CD8-positive, alpha-beta memory T cell (primary cell): ENCODE data around the gene ACTL8. TPM values are rescaled to one million over a fixed set of nuclear protein-coding genes. Genes with fewer than 3 reads are reported as not detected.

ENCODE experiments used
- CTCF ChIA-PET: fragments of 350-600 bp; sonication (Branson Sonifier 250); formaldehyde crosslinking; loops from one replicate; lab custom pipeline; 2021; ENCODE audit warnings: antibody characterized with exemption; lab: Charles Lee
- POLR2A ChIA-PET: fragments of 350-600 bp; sonication (Branson Sonifier 250); formaldehyde crosslinking; loops from one replicate; lab custom pipeline; 2021; ENCODE audit warnings: antibody characterized with exemption; lab: Charles Lee
- DNase-seq, 5 donors: peaks; one replicate each; pipeline versions ENCODE4 v3.0.0 to v3.0.0-alpha.2; 2020 to 2022; ENCODE audit warnings: mixed read lengths in 1 of 5
- H3K27ac ChIP-seq: one replicate; pipeline ENCODE4 v1.7.0; 2013; ENCODE audit warnings: low read depth, mild to moderate bottlenecking, low read length, moderate library complexity
- H3K27me3 ChIP-seq: 2 replicates; pipeline ENCODE4 v1.7.0; 2013; ENCODE audit warnings: low read length, mild to moderate bottlenecking; ENCODE audit not compliant: insufficient read depth, poor library complexity, severe bottlenecking
- H3K36me3 ChIP-seq: 2 replicates; pipeline ENCODE4 v1.7.0; 2013; ENCODE audit warnings: mild to moderate bottlenecking, low read length, moderate library complexity; ENCODE audit not compliant: insufficient read depth
- H3K4me1 ChIP-seq: 2 replicates; pipeline ENCODE4 v1.7.0; 2013; ENCODE audit warnings: mild to moderate bottlenecking, low read length, moderate library complexity; ENCODE audit not compliant: insufficient read depth
- H3K4me3 ChIP-seq: 2 replicates; pipeline ENCODE4 v1.7.0; 2013; ENCODE audit warnings: mild to moderate bottlenecking, low read length
- H3K9me3 ChIP-seq: 2 replicates; pipeline ENCODE4 v1.7.0; 2013; ENCODE audit warnings: mild to moderate bottlenecking, low read length
- H3K27ac Mint-ChIP-seq, 8 donors: one replicate each; pipeline ENCODE4 v1.8.0; 2020 to 2021; ENCODE audit warnings: mixed read lengths in 8 of 8, mild to moderate bottlenecking in 6 of 8, inconsistent platforms in 3 of 8, moderate library complexity in 3 of 8
- H3K27me3 Mint-ChIP-seq, 2 donors: one replicate each; pipeline ENCODE4 v1.8.0; 2020 to 2021; ENCODE audit warnings: mixed read lengths in 2 of 2, mild to moderate bottlenecking in 1 of 2, moderate library complexity in 1 of 2
- H3K36me3 Mint-ChIP-seq, 3 donors: one replicate each; pipeline ENCODE4 v1.8.0; 2020 to 2021; ENCODE audit warnings: mixed read lengths in 3 of 3, inconsistent platforms in 1 of 3, mild to moderate bottlenecking in 1 of 3
- H3K4me1 Mint-ChIP-seq, 3 donors: one replicate each; pipeline ENCODE4 v1.8.0; 2020 to 2021; ENCODE audit warnings: mixed read lengths in 3 of 3, inconsistent platforms in 1 of 3, mild to moderate bottlenecking in 1 of 3
- H3K4me3 Mint-ChIP-seq, 7 donors: one replicate each; pipeline ENCODE4 v1.8.0; 2020 to 2021; ENCODE audit warnings: mixed read lengths in 7 of 7, mild to moderate bottlenecking in 6 of 7, moderate library complexity in 4 of 7, inconsistent platforms in 2 of 7
- H3K9me3 Mint-ChIP-seq, 5 donors: one replicate each; pipeline ENCODE4 v1.8.0; 2020 to 2022; ENCODE audit warnings: mixed read lengths in 5 of 5, mild to moderate bottlenecking in 3 of 5, moderate library complexity in 2 of 5, inconsistent platforms in 1 of 5
- polyA plus RNA-seq: library from polyadenylated mRNA; unstranded; fragments of 300-500 nt; fragmentation: Illumina TruSeq; gene quantifications from one replicate; pipeline ENCODE4 v1.2.3, GENCODE V29; 2021
- total RNA-seq, 2 experiments: library from RNA; stranded (reverse); gene quantifications; one replicate each; pipeline ENCODE4 v1.2.3, GENCODE V29; 2021

Gene ACTL8
- total and polyA plus RNA-seq, 3 experiments from 2014 or later, result not detected

DNA sequence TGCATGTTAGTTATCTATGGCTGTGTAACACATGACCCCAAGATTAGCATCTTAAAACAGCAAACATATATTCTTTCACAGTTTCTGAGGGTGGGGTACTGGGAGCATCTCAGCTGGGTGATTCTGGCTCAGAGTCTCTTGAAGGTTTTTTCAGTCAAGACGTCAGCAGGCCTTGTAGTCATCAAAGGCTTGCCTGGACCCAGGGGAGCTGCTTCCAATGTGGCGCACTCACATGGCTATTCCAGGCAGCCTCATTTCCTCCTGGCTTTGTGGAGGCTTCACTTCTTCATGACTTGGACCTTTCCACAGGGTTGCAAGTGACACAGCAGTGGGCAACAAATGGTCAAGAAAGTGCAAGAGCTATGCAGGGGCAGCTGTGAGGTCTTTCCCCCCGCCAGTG lies 114.7 kb downstream of the ACTL8 start:
- no peak overlapping the region for H3K27ac ChIP-seq
- no peaks in the 10 kb centered on the region for H3K36me3 ChIP-seq
- Mint-ChIP-seq H3K27me3 (no peaks in the 10 kb centered on the region), H3K4me3 (no peak overlapping the region), H3K4me1 (no peaks in the 10 kb centered on the region), H3K27ac (no peak overlapping the region), H3K9me3 (peaks cover 0 to 7% (median 3%) of the 10 kb centered on the region in 5 donors), H3K36me3 (no peaks in the 10 kb centered on the region)
- DNase-seq, result no peak
- H3K4me3 ChIP-seq, result no peak overlapping the region
- CTCF ChIA-PET, result no interaction called here
- H3K9me3 ChIP-seq, result no peaks in the 10 kb centered on the region
- POLR2A ChIA-PET, result no interaction called here
- H3K27me3 ChIP-seq, result no peaks in the 10 kb centered on the region
- no peaks in the 10 kb centered on the region for H3K4me1 ChIP-seq

DNA sequence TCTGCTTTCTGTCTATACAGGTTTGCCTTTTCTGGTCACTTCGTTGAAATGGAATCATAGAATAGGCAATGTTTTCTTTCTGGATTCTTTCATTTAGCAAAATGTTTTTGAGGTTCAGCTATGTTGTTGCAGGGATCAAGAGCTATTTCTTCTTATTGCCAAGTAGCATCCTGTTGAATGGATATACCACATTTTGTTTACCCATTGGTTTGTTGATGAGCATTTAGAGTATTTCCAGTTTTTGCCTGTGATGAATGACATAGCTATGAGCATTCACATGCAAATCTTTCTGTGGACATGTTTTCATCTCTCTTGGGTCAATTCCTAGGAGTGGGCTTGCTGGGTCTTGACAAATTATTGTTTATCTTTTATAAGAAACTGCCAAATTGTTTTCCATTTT lies 115.5 kb downstream of the ACTL8 start:
- H3K4me1 Mint-ChIP-seq, result no peaks in the 10 kb centered on the region
- no peak overlapping the region for H3K27ac ChIP-seq
- no peak overlapping the region for H3K4me3 Mint-ChIP-seq
- no peak overlapping the region for H3K27ac Mint-ChIP-seq
- H3K27me3 ChIP-seq, result no peaks in the 10 kb centered on the region
- H3K4me1 ChIP-seq, result no peaks in the 10 kb centered on the region
- H3K4me3 ChIP-seq, result no peak overlapping the region
- ChIA-PET POLR2A (no interaction called here), CTCF (no interaction called here)
- H3K9me3 Mint-ChIP-seq, result peaks cover 0 to 7% (median 5%) of the 10 kb centered on the region in 5 donors
- no peaks in the 10 kb centered on the region for H3K9me3 ChIP-seq
- no peak for DNase-seq
- no peaks in the 10 kb centered on the region for H3K36me3 ChIP-seq
- no peaks in the 10 kb centered on the region for H3K36me3 Mint-ChIP-seq
- H3K27me3 Mint-ChIP-seq, result no peaks in the 10 kb centered on the region

DNA sequence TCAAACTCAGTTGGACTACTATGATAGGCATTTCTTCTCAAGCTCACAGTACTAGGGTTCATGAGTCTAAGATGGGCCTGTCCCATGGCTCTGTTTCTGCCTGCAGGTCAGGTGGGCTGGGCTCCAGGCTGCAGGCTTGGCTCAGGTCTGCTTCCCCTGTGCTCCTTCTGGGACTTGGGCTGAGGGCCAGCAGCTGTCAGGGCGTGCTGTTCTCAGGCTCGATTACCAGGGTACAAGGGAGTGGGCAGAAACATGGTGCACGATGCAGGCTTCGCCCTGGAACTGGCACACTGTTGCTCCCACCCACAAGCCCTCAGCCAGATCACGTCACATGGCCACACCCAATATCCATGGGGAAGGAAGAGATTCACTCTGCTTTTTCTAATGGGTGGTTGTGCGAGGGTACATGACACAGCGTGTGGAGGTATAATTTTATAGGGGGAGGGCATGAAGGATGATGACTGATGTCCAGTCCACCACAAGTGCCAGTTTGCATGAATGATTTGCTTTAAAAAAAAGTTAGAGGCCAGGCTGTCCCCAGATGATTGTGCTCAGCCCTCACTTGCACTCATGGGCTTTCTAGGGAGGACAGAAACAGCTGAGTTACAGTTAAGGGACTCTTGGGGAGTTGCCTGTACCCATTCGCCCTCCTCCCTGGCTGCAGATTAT lies 118.0 kb downstream of the ACTL8 start:
- POLR2A ChIA-PET, result no interaction called here
- CTCF ChIA-PET, result no interaction called here
- Mint-ChIP-seq H3K4me3 (no peak overlapping the region), H3K4me1 (no peaks in the 10 kb centered on the region), H3K27me3 (peaks cover 0 to 2% of the 10 kb centered on the region in 2 donors), H3K9me3 (peaks cover 0 to 7% (median 2%) of the 10 kb centered on the region in 5 donors), H3K27ac (no peak overlapping the region), H3K36me3 (no peaks in the 10 kb centered on the region)
- DNase-seq, result no peak
- no peaks in the 10 kb centered on the region for H3K9me3 ChIP-seq
- no peaks in the 10 kb centered on the region for H3K36me3 ChIP-seq
- H3K4me3 ChIP-seq, result no peak overlapping the region
- H3K4me1 ChIP-seq, result no peaks in the 10 kb centered on the region
- H3K27me3 ChIP-seq, result no peaks in the 10 kb centered on the region
- H3K27ac ChIP-seq, result no peak overlapping the region

DNA sequence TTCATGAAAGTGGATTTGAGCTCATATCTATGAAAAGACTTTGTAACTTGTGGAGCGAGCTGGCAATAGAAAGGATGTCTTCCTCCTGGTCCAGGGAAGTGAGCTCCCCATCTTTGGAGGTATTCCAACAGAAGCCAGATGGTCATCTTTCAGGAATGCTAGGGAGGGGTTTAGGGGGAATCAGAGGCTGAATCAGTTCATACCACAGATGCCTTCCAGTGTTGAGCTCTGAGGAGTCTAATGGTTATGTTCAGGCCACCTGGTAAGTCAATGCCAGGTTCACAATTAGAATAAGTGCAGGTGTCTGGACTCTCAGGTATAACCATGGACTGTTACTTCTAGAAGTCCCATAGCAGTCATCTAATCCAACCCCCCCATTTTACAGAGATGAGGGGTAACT lies 119.1 kb downstream of the ACTL8 start:
- CTCF ChIA-PET, result interaction anchor here (1.0 kb wide), 1 partner anchor 22 kb away, joined by 3 read pairs; no protein-coding TSS in a partner anchor
- H3K36me3 Mint-ChIP-seq, result no peaks in the 10 kb centered on the region

DNA sequence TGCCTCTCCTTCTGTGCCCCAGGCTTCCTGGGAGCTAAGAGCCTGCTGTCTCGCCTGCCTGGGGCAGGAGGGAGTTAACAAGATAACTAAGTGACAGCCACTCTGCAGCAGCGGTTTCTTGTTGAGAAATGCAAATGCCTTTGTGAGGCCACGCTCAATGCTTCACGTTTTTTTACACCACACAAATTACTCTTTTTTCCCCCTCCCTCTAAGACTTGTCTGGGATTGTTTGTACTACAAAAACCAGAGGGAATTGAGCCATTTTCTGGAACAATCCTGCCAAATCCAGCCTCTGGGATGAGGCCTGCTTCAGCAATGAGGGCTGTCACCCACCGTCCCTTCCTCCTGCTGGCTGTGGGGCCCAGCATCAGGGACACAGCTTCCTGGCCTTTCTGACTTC lies 119.6 kb downstream of the ACTL8 start:
- H3K36me3 ChIP-seq, result no peaks in the 10 kb centered on the region
- no peaks in the 10 kb centered on the region for H3K4me1 Mint-ChIP-seq
- peaks cover 0 to 7% (median 2%) of the 10 kb centered on the region in 5 donors for H3K9me3 Mint-ChIP-seq
- no peaks in the 10 kb centered on the region for H3K4me1 ChIP-seq
- H3K9me3 ChIP-seq, result no peaks in the 10 kb centered on the region
- ChIA-PET POLR2A (no interaction called here), CTCF (interaction anchor here (1.0 kb wide), 1 partner anchor 23 kb away, joined by 3 read pairs; no protein-coding TSS in a partner anchor)
- H3K27ac Mint-ChIP-seq, result no peak overlapping the region
- DNase-seq, result no peak
- no peak overlapping the region for H3K27ac ChIP-seq
- H3K27me3 ChIP-seq, result no peaks in the 10 kb centered on the region
- no peaks in the 10 kb centered on the region for H3K36me3 Mint-ChIP-seq
- no peak overlapping the region for H3K4me3 Mint-ChIP-seq
- peaks cover 0 to 2% of the 10 kb centered on the region in 2 donors for H3K27me3 Mint-ChIP-seq
- H3K4me3 ChIP-seq, result no peak overlapping the region

More for the DNA sequence above, 119.1 kb downstream of the ACTL8 start:
- no peaks in the 10 kb centered on the region for H3K4me1 Mint-ChIP-seq
- no peak overlapping the region for H3K4me3 Mint-ChIP-seq
- no peaks in the 10 kb centered on the region for H3K27me3 ChIP-seq
- POLR2A ChIA-PET, result no interaction called here
- no peak overlapping the region for H3K27ac ChIP-seq
- peaks cover 0 to 7% (median 2%) of the 10 kb centered on the region in 5 donors for H3K9me3 Mint-ChIP-seq
- H3K36me3 ChIP-seq, result no peaks in the 10 kb centered on the region
- no peak overlapping the region for H3K27ac Mint-ChIP-seq
- no peaks in the 10 kb centered on the region for H3K4me1 ChIP-seq
- H3K4me3 ChIP-seq, result no peak overlapping the region
- DNase-seq, result no peak
- H3K27me3 Mint-ChIP-seq, result peaks cover 0 to 2% of the 10 kb centered on the region in 2 donors
- no peaks in the 10 kb centered on the region for H3K9me3 ChIP-seq

DNA sequence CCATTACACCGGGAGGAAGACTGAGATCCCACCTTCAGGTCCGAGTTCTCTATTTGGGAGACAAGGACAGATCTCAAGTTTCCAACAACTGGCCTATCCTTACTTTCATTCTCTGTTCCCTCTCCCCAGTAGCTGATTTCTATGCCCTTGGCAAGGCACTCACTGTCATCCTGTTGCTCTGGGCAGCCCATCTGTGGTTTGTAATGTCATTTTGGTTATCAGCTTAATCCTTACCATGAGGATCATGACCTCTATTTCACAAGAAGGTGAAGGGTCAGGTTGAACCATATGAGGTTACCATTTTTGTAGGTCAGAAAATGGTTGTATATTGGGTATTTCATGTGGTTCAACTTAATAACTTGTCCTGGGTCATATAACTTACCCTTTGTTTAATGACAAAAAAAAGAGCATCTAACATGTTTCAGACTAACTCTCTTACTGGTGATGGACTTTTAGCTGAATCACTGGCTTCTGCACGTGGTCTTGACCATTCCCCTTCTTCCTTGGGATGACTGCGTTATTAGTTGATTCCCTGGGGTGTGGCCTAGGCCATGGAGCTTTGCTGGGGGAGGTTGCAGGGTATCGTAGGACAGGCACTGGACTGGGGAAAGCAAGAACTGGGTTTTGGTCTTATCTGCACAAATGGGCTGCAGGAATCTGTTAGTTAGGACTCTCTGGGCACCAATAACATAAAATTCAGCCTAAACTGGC lies 120.2 kb downstream of the ACTL8 start:
- Histone ChIP-seq H3K4me3 (no peak overlapping the region), H3K9me3 (no peaks in the 10 kb centered on the region), H3K36me3 (no peaks in the 10 kb centered on the region), H3K4me1 (no peaks in the 10 kb centered on the region), H3K27me3 (no peaks in the 10 kb centered on the region), H3K27ac (no peak overlapping the region)
- no peak overlapping the region for H3K4me3 Mint-ChIP-seq
- CTCF ChIA-PET, result no interaction called here
- POLR2A ChIA-PET, result no interaction called here
- DNase-seq, result no peak
- H3K27me3 Mint-ChIP-seq, result peaks cover 0 to 2% of the 10 kb centered on the region in 2 donors
- no peak overlapping the region for H3K27ac Mint-ChIP-seq
- H3K36me3 Mint-ChIP-seq, result no peaks in the 10 kb centered on the region
- H3K4me1 Mint-ChIP-seq, result no peaks in the 10 kb centered on the region
- H3K9me3 Mint-ChIP-seq, result peaks cover 0 to 7% (median 2%) of the 10 kb centered on the region in 5 donors

DNA sequence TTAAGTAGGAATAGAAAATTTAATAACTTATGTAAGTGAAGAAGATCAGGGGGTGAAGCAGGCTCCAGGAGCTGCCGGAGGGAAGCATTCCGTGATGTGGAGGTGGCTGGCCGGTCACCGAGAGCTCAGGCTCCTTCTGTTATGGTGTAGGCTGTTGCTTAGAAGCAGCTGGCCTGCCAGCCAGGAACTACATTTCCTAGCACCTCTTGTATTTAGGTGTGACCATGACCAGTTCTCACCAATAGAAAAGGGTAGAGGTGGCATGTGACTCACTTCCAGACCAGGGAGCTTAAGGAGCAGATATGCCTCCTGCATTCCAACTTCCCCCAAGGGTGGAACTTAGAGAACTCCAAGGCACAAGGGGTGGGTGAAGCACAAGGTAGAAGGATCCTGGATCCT lies 120.7 kb downstream of the ACTL8 start:
- no peaks in the 10 kb centered on the region for H3K36me3 ChIP-seq
- POLR2A ChIA-PET, result no interaction called here
- H3K4me3 Mint-ChIP-seq, result no peak overlapping the region
- no peaks in the 10 kb centered on the region for H3K9me3 ChIP-seq
- no peak overlapping the region for H3K4me3 ChIP-seq
- H3K27ac ChIP-seq, result no peak overlapping the region
- CTCF ChIA-PET, result no interaction called here
- H3K27me3 ChIP-seq, result no peaks in the 10 kb centered on the region
- H3K9me3 Mint-ChIP-seq, result peaks cover 0 to 2% (median 2%) of the 10 kb centered on the region in 5 donors
- H3K36me3 Mint-ChIP-seq, result no peaks in the 10 kb centered on the region
- DNase-seq, result no peak
- H3K4me1 ChIP-seq, result no peaks in the 10 kb centered on the region
- H3K4me1 Mint-ChIP-seq, result no peaks in the 10 kb centered on the region
- no peak overlapping the region for H3K27ac Mint-ChIP-seq
- H3K27me3 Mint-ChIP-seq, result peaks cover 0 to 4% of the 10 kb centered on the region in 2 donors
